Activated CD8-positive, alpha-beta memory T cell treated with anti-CD3 and anti-CD28 coated beads, Interleukin-2, amount 50 U/mL, for 24 hours (primary cell): Measurements from ENCODE around the gene ERC2.

Experiments used
- DNase-seq: peaks from one replicate; pipeline ENCODE4 v3.0.0-alpha.2; 2020; ENCODE audit errors: extremely low read depth

The ERC2 gene

GRCh38 chr3:55795746-55796145 is 672.5 kb downstream of the ERC2 start:
- DNase-seq: no peak

DNA sequence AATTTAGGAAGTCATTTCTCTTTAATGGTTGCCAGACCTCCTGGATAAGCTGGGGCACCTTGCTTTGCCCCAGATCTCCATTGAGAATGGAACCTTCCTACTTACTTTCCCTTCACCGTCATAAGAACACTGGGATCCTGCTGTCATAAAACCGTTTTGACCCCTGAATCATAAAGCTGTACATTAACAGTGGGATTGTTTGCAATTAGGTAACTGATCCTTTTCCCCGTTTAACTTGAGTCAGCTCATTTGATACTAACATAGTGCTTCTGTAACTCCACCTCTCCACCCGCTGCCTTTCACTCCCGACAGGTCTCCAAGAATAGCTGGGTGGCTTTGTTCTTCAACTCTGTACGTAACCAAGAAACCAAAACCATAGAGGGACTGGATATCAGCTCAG is 673.0 kb downstream of the ERC2 start:
- no peak for DNase-seq

GRCh38 chr3:55792742-55793141 is 675.5 kb downstream of the ERC2 start:
- no peak for DNase-seq

GRCh38 chr3:55792009-55792408 is 676.3 kb downstream of the ERC2 start:
- no peak for DNase-seq

DNA sequence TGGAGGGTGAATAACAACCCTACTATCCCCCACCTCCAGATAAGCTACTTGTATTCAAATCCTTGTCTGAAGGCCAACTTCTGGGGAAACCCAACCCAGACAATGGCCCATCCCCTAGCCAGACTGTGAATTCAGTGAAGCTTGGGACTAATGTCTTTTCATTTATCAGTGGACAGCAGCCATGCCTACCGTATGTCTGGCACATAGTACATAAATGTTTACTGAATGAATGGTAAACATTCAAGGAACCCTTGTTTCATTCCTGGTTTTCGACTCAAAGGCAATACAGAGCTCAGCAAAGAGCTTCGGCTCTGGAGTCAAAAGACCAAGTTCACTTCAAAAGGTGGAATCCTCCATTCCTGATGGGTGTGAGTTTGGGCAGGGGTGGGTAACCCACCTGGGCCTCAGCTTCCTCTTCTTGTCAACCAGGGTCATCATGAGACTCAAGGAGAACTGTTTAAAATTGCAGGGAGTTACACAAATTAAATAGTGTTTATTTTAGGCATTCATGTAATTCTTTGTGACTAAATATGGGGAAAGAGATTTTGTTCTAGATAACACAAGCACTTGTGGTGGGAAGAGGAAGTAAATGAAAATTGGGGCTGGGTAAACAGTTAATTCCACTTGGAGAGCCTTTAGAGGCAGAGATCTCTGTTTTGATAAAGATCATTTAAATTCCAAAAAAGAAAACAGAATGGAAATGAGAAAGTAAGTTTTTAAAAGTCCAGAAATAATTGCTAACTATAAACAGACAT is 677.5 kb downstream of the ERC2 start:
- DNase-seq: no peak

GRCh38 chr3:55789516-55789915 is 678.8 kb downstream of the ERC2 start:
- DNase-seq: no peak

GRCh38 chr3:55782807-55783206 is 685.5 kb downstream of the ERC2 start:
- no peak for DNase-seq

GRCh38 chr3:55782351-55782750 is 685.9 kb downstream of the ERC2 start:
- no peak for DNase-seq

- no peak for DNase-seq
Observed at GRCh38 chr3:55780913-55781312, 687.4 kb downstream of the ERC2 start.

GRCh38 chr3:55779543-55779942 is 688.7 kb downstream of the ERC2 start:
- no peak for DNase-seq

DNA sequence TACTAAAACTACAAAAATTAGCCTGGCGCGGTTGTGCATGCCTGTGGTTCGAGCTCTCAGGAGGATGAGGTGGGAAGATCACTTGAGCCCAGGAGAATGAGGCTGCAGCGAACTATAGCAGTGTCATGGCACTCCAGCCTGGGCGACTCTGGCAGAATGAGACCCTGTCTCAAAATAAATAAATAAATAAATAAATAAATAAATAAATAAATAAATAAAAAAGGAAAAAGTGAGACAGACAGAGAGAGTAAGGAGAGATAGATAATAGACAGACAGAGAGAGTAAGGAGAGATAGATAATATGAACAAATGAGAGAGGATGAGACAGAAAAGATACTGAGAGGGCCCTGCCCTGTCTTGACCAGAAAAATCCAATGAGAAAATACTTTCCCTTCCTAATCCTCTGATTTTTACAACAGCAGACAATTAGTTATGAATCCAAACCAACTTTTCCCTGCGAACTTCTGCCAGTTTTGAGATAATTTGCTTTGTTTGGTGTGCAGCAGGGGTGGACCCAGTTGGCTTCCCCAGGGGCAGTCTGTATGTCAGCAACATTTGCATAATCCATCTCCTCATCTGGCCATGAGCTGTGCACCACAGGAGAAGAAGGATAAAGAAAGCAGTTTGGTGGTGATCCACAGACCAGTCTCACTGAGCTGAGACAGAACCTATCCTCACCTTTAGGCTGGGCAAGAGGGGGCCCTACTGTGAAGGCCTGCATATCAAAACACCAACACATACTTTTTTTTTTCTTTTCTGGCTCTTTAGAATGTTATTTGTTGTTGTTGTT is 692.7 kb downstream of the ERC2 start:
- DNase-seq: no peak

GRCh38 chr3:55774856-55775255 is 693.4 kb downstream of the ERC2 start:
- no peak for DNase-seq

GRCh38 chr3:55771503-55771902 is 696.8 kb downstream of the ERC2 start:
- DNase-seq: no peak

DNA sequence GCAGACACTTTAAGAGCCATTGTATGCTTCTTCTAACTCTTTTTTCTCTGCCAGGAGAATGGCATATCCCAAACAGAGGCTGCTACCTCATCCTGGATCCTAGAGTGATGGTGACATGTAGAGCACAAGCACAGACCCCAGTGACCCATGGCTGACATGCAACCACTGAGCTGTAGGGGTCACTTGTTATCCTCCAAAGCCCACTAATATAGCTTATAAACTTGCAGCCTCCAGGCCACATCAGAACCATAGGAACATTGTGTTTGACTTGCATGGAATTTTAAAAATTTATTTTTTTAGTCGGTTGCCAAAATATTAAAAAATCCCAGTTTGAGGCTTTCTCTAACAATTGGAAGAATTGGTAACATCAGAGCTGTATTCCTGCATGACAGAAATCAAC is 698.2 kb downstream of the ERC2 start:
- DNase-seq: no peak

DNA sequence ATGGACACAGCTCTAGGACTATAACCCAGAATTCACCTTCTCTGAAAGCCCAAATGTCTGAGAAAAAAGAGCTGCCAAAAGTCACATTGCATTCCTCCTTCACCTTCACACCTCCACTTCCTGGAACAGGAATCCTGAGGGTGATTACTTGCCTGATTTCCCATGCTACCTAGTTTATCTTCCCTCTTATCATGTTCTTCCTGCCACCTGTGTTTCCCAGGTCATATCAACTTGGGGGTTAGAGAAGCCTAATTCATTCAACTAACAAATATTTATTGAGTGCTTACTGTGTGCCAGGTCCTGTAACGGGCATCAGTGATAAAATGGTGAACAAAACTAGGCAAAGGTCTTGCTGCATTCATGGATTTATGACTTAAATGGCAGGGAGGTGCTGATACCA is 701.5 kb downstream of the ERC2 start:
- DNase-seq: no peak

GRCh38 chr3:55765906-55766701 is 702.2 kb downstream of the ERC2 start:
- no peak for DNase-seq

DNA sequence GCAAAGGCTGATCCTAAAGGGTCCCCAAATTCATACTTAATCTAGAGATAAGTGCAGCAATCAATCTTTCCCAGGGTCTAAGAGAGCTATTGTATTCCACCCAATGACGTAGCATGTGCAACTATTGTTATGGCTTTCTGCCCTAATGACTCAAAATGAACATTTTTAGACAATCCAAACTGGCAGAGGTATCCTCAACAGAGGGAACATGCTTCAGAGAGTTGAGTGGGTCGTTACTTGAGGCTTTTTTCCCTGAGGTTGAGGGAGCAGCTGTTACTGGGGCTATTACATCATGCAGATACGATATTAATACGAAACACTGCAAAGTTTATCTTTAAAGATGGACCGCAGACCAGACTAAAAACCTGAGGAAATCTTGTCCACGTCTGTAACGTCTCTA is 702.9 kb downstream of the ERC2 start:
- no peak for DNase-seq

DNA sequence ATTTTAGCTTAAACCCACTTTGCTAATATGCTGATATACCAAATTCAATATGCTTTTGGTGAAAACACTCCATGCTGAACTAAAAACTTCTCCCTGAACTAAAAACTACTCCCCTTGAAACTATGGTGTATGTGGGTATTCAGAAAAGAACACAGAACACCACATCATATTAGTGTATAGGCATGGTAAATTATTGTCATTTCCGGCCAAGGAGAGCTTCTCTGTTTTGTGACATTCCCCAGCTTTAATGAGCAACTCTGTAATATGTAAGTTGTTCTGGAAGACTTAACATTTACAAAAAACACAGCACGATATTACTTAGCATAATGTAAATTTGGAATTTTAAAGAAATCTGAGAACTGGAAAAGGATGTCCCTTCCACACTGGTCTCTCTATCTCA is 711.3 kb downstream of the ERC2 start:
- no peak for DNase-seq

DNA sequence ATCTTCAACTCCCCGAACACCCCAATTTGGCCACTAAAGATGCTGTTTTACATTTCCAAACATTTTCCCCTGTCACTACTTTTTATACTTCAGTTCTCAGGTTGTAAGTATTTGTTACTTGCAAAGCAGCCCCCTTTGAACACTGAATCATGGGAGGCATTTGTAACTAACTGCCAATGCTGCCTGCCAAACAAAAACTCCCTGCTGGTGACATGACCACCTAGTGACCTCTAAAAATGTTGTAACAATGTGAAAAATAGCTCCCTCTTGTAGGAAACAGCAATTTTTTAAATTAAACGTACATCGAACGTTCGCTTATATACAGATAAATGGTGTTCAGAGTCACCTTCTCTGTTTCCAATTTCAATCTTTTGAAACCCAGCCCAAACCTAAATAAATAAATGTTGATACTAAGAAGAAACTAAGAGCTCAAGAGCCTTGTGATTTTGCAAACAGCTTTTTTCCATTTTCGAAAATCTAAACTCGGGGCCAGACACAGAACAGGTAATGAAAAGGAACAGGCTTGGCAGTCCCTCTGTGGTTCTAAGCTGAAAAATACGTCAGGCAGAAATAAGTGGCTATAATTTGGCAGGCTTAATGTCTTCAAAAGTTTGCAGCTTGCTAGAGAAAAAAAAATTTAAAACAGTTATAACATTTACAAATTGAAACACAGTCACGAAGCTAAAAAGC is 712.6 kb downstream of the ERC2 start:
- no peak for DNase-seq

DNA sequence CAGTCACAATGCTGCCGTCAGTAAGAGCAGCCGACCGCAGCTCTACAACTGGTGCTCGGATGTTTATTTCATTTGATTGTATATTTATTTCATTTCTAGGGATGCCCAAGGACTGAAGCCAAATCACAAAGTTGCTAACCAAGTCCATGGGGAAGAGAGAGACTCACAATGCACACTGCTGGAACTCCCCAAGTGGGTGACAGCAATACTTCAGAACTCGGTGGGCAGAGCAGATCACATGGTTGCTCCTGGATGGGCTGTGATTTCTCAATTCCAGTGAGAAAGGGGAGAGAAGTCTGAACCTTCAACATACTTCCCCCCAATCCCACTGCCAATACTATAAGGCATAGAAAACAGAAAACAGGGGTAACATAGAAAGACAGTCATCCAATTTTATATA is 715.4 kb downstream of the ERC2 start:
- DNase-seq: no peak

DNA sequence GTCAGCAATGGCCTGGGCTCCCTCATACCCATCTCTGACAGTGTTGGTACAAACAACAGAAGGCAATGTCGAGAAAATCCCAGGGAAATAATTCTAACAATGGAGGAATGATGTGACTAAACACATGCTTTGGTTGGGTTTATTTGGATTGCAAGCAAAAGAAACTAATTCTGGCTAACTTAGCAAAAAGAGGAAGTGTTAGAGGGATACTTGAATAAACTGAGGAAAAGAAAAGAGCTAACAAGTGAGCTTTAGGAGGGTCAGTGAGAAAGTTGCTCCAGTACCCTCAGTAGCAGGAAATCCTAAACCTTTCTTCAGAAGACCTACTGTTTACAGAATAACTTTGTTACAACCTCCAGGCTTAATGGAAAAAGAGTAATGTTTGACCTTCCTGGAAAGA is 716.5 kb downstream of the ERC2 start:
- no peak for DNase-seq

DNA sequence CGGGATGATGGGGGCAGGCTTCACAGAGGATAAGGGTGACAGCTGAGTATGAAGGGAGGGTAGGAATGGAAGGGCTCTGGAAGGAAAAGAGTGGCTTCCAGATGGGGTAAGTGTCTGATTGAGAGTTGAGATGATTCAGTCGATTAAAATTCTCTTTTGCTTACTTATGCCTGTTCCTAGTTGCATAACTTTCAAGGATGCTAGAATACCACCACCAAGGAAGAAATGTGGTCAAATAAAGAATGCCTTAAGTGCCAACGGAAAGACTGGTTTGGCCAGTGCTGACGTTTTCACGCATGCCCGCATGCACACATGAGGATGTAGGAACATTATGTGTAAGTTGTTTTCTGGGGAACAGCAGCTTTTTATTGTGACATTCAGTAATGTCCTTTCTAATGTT is 717.7 kb downstream of the ERC2 start:
- DNase-seq: no peak
